Left ventricle myocardium inferior (tissue), 1 donor: Measurements from ENCODE around the gene ANKS1B. TPM values are rescaled to one million over a fixed set of nuclear protein-coding genes. Genes with fewer than 3 reads are reported as not detected.

Experiments
- DNase-seq: peaks from one replicate; pipeline ENCODE4 v3.0.0-alpha.2; 2020
- H3K27ac ChIP-seq: fragments of 200-600 bp; replicated peaks from 2 replicates; pipeline ENCODE4 v1.8.0; 2021
- H3K27me3 ChIP-seq: fragments of 200-600 bp; 2 replicates; pipeline ENCODE4 v1.8.0; 2021; ENCODE audit warnings: low read depth
- H3K36me3 ChIP-seq: fragments of 200-600 bp; 2 replicates; pipeline ENCODE4 v1.8.0; 2021
- H3K4me1 ChIP-seq: fragments of 200-600 bp; 2 replicates; pipeline ENCODE4 v1.8.0; 2021
- H3K4me3 ChIP-seq: fragments of 200-600 bp; 2 replicates; pipeline ENCODE4 v1.8.0; 2021; ENCODE audit warnings: mild to moderate bottlenecking, moderate library complexity
- H3K9me3 ChIP-seq: fragments of 200-600 bp; replicated peaks from 2 replicates; pipeline ENCODE4 v1.8.0; 2021
- CTCF ChIP-seq: fragments of 200-600 bp; IDR thresholded peaks from 2 replicates; pipeline ENCODE4 v1.8.0; 2021; ENCODE audit warnings: antibody characterized with exemption, mild to moderate bottlenecking, borderline replicate concordance
- intact Hi-C: fragments of 100-400 bp; cut with micrococcal nuclease; formaldehyde crosslinking; loops from one replicate; pipeline ENCODE4 v1.11.0; 2022
- total RNA-seq: library from RNA; stranded (reverse); fragmentation: NEBNext Ultra II Directional; extraction: Animal tissue kit (Norgen Biotek cat#: 25700); gene quantifications from one replicate; pipeline ENCODE4 v1.2.1, GENCODE V29; 2021
- donor health status: DM: no; HTN: yes; CAD: no; lungs with severe emphysema.

The ANKS1B gene
- total RNA-seq, 1 donor from 2014 or later, result 1.6 TPM

DNA sequence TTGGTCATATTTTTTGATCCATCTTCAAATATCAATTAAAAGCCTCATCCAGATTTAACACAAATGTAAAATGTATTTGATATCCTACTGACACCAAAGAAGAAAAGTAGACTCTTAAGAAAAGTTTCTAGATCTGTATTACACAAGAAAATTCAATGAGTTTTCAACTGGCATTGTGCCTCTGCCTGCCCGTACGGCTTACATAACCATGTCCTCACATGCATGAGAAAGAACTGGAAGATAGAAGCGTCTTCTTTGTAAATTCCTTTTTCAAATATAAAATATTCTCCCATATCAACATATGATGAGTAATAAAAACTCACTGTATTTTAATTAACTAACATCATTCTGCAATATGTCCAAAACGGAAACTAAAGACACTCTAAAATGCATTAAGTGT is 7.2 kb downstream of the ANKS1B start:
- Histone ChIP-seq H3K4me1 (no peaks in the 10 kb centered on the region), H3K9me3 (peaks cover 9% of the 10 kb centered on the region), H3K36me3 (no peaks in the 10 kb centered on the region), H3K4me3 (no peak overlapping the region), H3K27ac (no peak overlapping the region), H3K27me3 (no peaks in the 10 kb centered on the region)
- DNase-seq, result no peak
- intact Hi-C loops, result no loop called here
- TF ChIP-seq CTCF, result no peak

- Histone ChIP-seq H3K27me3 (no peaks in the 10 kb centered on the region), H3K36me3 (no peaks in the 10 kb centered on the region), H3K27ac (no peak overlapping the region), H3K4me3 (no peak overlapping the region), H3K9me3 (peaks cover 15% of the 10 kb centered on the region), H3K4me1 (no peaks in the 10 kb centered on the region)
- intact Hi-C loops, result no loop called here
- TF ChIP-seq CTCF, result no peak
- DNase-seq, result no peak
Observed at GRCh38 chr12:99976762-99977161, 8.0 kb downstream of the ANKS1B start.

- Histone ChIP-seq H3K27me3 (no peaks in the 10 kb centered on the region), H3K27ac (no peak overlapping the region), H3K9me3 (peaks cover 15% of the 10 kb centered on the region), H3K4me1 (no peaks in the 10 kb centered on the region), H3K36me3 (no peaks in the 10 kb centered on the region), H3K4me3 (no peak overlapping the region)
- no peak for DNase-seq
- no peak for TF ChIP-seq CTCF
- intact Hi-C loops, result no loop called here
Observed at GRCh38 chr12:99975321-99975720, 9.4 kb downstream of the ANKS1B start.

DNA sequence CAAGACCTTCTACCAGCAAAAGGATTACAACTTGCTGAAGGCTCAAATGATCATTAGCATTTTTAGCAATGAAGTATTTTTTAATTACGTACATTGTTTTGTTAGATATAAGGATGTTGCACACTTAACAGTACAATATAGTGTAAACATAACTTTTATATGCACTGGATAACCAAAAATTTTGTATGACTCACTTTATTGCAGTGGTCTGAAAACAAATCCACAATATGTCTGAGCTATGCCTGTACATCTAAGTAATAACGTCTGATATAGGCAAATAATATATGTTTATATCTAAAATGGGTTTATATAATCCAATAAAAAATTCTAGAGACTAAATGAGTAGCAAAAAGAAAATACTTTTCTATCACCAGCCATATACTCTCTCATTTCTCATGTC is 10.6 kb downstream of the ANKS1B start:
- H3K27me3 ChIP-seq, result no peaks in the 10 kb centered on the region
- TF ChIP-seq CTCF, result no peak
- H3K9me3 ChIP-seq, result peaks cover 15% of the 10 kb centered on the region
- H3K27ac ChIP-seq, result no peak overlapping the region
- no peak overlapping the region for H3K4me3 ChIP-seq
- no peaks in the 10 kb centered on the region for H3K4me1 ChIP-seq
- DNase-seq, result no peak
- no peaks in the 10 kb centered on the region for H3K36me3 ChIP-seq
- intact Hi-C loops, result no loop called here

- intact Hi-C loops, result no loop called here
- H3K9me3 ChIP-seq, result no peaks in the 10 kb centered on the region
Observed at GRCh38 chr12:99966429-99966828, 18.3 kb downstream of the ANKS1B start.

More at GRCh38 chr12:99966429-99966828, 18.3 kb downstream of the ANKS1B start:
- Histone ChIP-seq H3K36me3 (no peaks in the 10 kb centered on the region), H3K27me3 (no peaks in the 10 kb centered on the region), H3K27ac (no peak overlapping the region), H3K4me3 (no peak overlapping the region), H3K4me1 (no peaks in the 10 kb centered on the region)
- no peak for TF ChIP-seq CTCF
- no peak for DNase-seq
